GM23248 (cell line): ENCODE measurements around the gene GALNT7.

Experiments used
- EZH2 ChIP-seq: fragments of 200-600 bp; sonication (generic); IDR thresholded peaks from 2 replicates; pipeline ENCODE4 v1.6.1; 2018; ENCODE audit warnings: antibody characterized with exemption, mild to moderate bottlenecking; ENCODE audit not compliant: insufficient read depth, poor library complexity, severe bottlenecking
- EZH2phosphoT487 ChIP-seq: fragments of 200-600 bp; sonication (generic); IDR thresholded peaks from 2 replicates; pipeline ENCODE4 v1.6.1; 2018; ENCODE audit warnings: antibody characterized with exemption, moderate library complexity, mild to moderate bottlenecking, low read depth; ENCODE audit not compliant: insufficient read depth

GRCh38 chr4:173174594-173175012, 6.0 kb downstream of the GALNT7 start:
- TF ChIP-seq EZH2phosphoT487 (no peak), EZH2 (no peak)
